ENCODE results near the gene THSD4. TPM values are rescaled to one million over a fixed set of nuclear protein-coding genes. Genes with fewer than 3 reads are reported as not detected.

The THSD4 gene
- total and polyA plus RNA-seq, 2 of the 4 experiments (the other 2 are of a cell fraction) = 25.5 to 31.1 TPM

GRCh38 chr15:71221417-71221816 lies 106.1 kb downstream of the THSD4 start:
- no peak for ATAC-seq (ENCODE audit: low read depth)

More at GRCh38 chr15:71221417-71221816, 106.1 kb downstream of the THSD4 start:
- H3K14ac ChIP-seq (replicated peaks; ENCODE audit: low read depth, low read length) = no peak overlapping the region
- no peak for TF ChIP-seq SMC3 (IDR thresholded peaks at IDR 0.05; ENCODE audit: low read depth, low read length)
- TF ChIP-seq RCOR1 (IDR thresholded peaks at IDR 0.05; ENCODE audit: insufficient replicate concordance, low read length) = no peak
- TF ChIP-seq CHD1 (IDR thresholded peaks at IDR 0.05; ENCODE audit: low read depth, low read length) = no peak
- TF ChIP-seq USF2 (IDR thresholded peaks at IDR 0.05; ENCODE audit: low read depth, low read length) = no peak
- no peak for TF ChIP-seq POLR2A (IDR thresholded peaks at IDR 0.05; ENCODE audit: low read depth, low read length)
- TF ChIP-seq MAFK (IDR thresholded peaks at IDR 0.05; ENCODE audit: low read depth, low read length) = no peak
- no peak for TF ChIP-seq RAD21 (IDR thresholded peaks at IDR 0.05; ENCODE audit: low read length)
- TF ChIP-seq RFX5 (IDR thresholded peaks at IDR 0.05; ENCODE audit: low read depth, low read length) = no peak
- no peak for TF ChIP-seq CTCF (conservative IDR thresholded peaks at IDR 0.05; ENCODE audit: low read depth, low read length)
- no peak for TF ChIP-seq BHLHE40 (IDR thresholded peaks at IDR 0.05; ENCODE audit: low read depth, low read length)
- no peak for TF ChIP-seq MXI1 (IDR thresholded peaks at IDR 0.05; ENCODE audit: borderline replicate concordance, low read depth, low read length)
- no peak for TF ChIP-seq FOS (IDR thresholded peaks at IDR 0.05; ENCODE audit: low read depth, low read length)
- no peak for TF ChIP-seq NFE2L2 (IDR thresholded peaks at IDR 0.05; ENCODE audit: low read depth, low read length)
- no peak for TF ChIP-seq MAZ (IDR thresholded peaks at IDR 0.05; ENCODE audit: borderline replicate concordance, low read depth, low read length)
- TF ChIP-seq ELK1 (IDR thresholded peaks at IDR 0.05; ENCODE audit: borderline replicate concordance, low read depth, low read length) = no peak
- in situ Hi-C loops (cut with MboI; ENCODE audit: low sequenced_read_pairs) (no loop called here), intact Hi-C loops (cut with micrococcal nuclease) (no loop called here), dilution Hi-C loops (cut with HindIII; ENCODE audit: low sequenced_read_pairs, unreplicated experiment) (no loop called here)
- H3K4me3 ChIP-seq (ENCODE audit: insufficient read depth, low read depth, low read length) = no peak overlapping the region
- peaks cover 14% of the 10 kb centered on the region for H3K9me1 ChIP-seq (ENCODE audit: insufficient read depth, low read length)
- CTCF ChIA-PET = no interaction called here
- H2AK9ac ChIP-seq (replicated peaks; ENCODE audit: low read depth, low read length, poor library complexity) = no peak overlapping the region
- H3K9ac ChIP-seq (ENCODE audit: low read depth, low read length) = no peak overlapping the region
- H3K4me1 ChIP-seq (ENCODE audit: control insufficient read depth, insufficient read depth, low read length) = peaks cover 21% of the 10 kb centered on the region
- no peak overlapping the region for H2BK120ac ChIP-seq (ENCODE audit: low read depth, low read length)
- no peaks in the 10 kb centered on the region for H3K27me3 ChIP-seq (ENCODE audit: control insufficient read depth, insufficient read depth, low read length)
- no peak overlapping the region; a peak in 1 of 4 replicates for H4K8ac ChIP-seq (ENCODE audit: low read depth in 2 of 2, low read length in 2 of 2)
- H3K4ac ChIP-seq (ENCODE audit: low read depth, low read length) = no peak overlapping the region
- POLR2A ChIA-PET (ENCODE audit: unreplicated experiment) = no interaction called here
- no CpG with 5 or more reads among the region's 2 CpGs for WGBS, 2 experiments (ENCODE audit: extremely low coverage in 2 of 2, insufficient read length in 1 of 2)
- H3K9me3 ChIP-seq (ENCODE audit: control insufficient read depth, insufficient read depth, low read length) = peaks cover 3% of the 10 kb centered on the region; the same call in 1 of the 2 replicates
- no peak overlapping the region for H3K18ac ChIP-seq (ENCODE audit: low read depth, low read length)
- no peak overlapping the region for H3K56ac ChIP-seq (ENCODE audit: extremely low read depth, insufficient read depth, low read length)
- H2AK5ac ChIP-seq (ENCODE audit: low read depth, low read length) = no peak overlapping the region
- H4K5ac ChIP-seq (ENCODE audit: low read depth, low read length) = no peak overlapping the region
- H3K4me2 ChIP-seq (ENCODE audit: low read depth, low read length) = no peak overlapping the region
- peaks cover 5 to 34% of the 10 kb centered on the region in 2 experiments; a peak in 3 of 4 replicates for H3K79me1 ChIP-seq (ENCODE audit: low read depth in 1 of 2, low read length in 2 of 2)
- DNase-seq = no peak
- H4K91ac ChIP-seq (ENCODE audit: insufficient read depth, low read depth, low read length) = no peak overlapping the region
- H2BK15ac ChIP-seq (ENCODE audit: low read depth, low read length) = no peak overlapping the region
- no peak overlapping the region for H2BK5ac ChIP-seq (ENCODE audit: low read depth, low read length, poor library complexity, severe bottlenecking)
- H2AFZ ChIP-seq (replicated peaks; ENCODE audit: low read length, poor library complexity) = no peak overlapping the region
- no TSS peak for BruUV-seq (replicated peaks)
- H3K36me3 ChIP-seq (ENCODE audit: control insufficient read depth, insufficient read depth, low read length) = peaks cover 5% of the 10 kb centered on the region; the same call in 1 of the 2 replicates
- no peak overlapping the region for H3K27ac ChIP-seq (ENCODE audit: insufficient read depth, low read length)
- no peak overlapping the region for H3K23ac ChIP-seq (ENCODE audit: low read depth, low read length)
- H2BK20ac ChIP-seq (ENCODE audit: low read depth, low read length) = no peak overlapping the region
- H4K20me1 ChIP-seq (ENCODE audit: insufficient read depth, low read length) = no peaks in the 10 kb centered on the region

All from IMR-90 (cell line).